Vagina (tissue), 2 donors: ENCODE data around the gene FASTK.

ENCODE experiments used
- POLR2A ChIP-seq, 2 donors: fragments of 450-650 bp; IDR thresholded peaks; one replicate each; pipeline ENCODE4 v1.6.1; 2017; ENCODE audit warnings: antibody characterized with exemption in 2 of 2, mild to moderate bottlenecking in 2 of 2, moderate library complexity in 2 of 2
- TF ChIP-seq, protein P1 (sequence below), 3 experiments: fragments of 450-650 bp in 2 of 3; fragments of 200-600 bp in 1 of 3; sonication (generic) in 1 of 3; IDR thresholded peaks; one replicate each; pipeline ENCODE4 v1.5.1; 2017 to 2019; ENCODE audit warnings: antibody characterized with exemption in 3 of 3, mild to moderate bottlenecking in 2 of 3, moderate library complexity in 2 of 3

DNA sequence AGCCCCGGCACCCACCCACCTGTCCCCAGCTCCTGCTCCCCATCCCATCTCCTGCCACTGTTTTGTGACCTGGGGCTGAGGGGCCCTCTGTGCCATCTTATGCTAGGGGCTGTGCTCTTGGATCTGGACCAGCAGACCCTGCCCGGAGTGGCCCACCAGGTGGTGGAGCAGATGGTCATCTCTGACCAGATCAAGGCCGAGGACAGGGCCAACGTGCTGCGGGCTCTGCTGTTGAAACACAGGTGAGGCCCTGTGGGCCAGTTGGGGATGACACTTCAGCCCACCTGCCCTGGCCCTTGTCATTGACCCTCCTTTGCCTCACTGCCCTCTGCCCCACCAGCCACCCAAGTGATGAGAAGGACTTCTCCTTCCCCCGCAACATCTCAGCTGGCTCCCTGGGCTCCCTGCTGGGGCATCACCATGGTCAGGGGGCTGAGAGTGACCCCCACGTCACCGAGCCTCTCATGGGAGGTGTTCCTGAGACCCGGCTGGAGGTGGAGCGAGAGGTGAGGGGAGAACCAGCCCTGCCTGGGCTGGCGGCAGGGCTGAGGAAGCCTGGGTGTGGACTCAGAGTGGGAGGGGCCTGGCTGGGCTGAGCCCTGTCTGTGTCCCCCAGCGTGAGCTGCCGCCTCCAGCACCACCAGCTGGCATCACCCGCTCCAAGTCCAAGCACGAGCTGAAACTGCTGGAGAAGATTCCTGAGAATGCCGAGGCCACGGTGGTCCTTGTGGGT lies 10.6 kb downstream of the FASTK start:
- TF ChIP-seq, protein P1, sequence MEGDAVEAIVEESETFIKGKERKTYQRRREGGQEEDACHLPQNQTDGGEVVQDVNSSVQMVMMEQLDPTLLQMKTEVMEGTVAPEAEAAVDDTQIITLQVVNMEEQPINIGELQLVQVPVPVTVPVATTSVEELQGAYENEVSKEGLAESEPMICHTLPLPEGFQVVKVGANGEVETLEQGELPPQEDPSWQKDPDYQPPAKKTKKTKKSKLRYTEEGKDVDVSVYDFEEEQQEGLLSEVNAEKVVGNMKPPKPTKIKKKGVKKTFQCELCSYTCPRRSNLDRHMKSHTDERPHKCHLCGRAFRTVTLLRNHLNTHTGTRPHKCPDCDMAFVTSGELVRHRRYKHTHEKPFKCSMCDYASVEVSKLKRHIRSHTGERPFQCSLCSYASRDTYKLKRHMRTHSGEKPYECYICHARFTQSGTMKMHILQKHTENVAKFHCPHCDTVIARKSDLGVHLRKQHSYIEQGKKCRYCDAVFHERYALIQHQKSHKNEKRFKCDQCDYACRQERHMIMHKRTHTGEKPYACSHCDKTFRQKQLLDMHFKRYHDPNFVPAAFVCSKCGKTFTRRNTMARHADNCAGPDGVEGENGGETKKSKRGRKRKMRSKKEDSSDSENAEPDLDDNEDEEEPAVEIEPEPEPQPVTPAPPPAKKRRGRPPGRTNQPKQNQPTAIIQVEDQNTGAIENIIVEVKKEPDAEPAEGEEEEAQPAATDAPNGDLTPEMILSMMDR (IDR thresholded peaks at IDR 0.05), result no peak
- TF ChIP-seq POLR2A (IDR thresholded peaks at IDR 0.05), result no peak
